Measurements from ENCODE around the gene XIRP2.

DNA sequence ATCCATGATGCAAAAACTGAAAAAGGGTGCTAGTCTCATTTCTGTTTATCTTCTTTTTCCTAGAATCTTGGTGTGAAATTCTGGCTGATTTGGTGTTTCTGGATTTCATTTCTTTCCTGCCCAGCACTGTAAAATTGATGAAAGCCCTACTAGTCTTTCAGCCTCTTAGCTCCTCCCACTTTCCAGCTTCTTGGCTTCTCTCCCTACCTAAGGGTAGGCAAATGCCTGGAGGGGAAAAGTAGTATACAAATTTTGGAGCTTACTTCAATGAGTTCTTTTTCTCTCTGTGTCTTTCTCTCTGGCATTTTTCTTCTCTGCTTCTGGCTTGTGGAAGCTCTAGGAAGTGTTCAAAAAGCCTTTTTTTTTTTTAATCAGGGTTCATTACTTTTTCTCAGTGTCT is 160.5 kb downstream of the XIRP2 start:
- TF ChIP-seq, protein P1, sequence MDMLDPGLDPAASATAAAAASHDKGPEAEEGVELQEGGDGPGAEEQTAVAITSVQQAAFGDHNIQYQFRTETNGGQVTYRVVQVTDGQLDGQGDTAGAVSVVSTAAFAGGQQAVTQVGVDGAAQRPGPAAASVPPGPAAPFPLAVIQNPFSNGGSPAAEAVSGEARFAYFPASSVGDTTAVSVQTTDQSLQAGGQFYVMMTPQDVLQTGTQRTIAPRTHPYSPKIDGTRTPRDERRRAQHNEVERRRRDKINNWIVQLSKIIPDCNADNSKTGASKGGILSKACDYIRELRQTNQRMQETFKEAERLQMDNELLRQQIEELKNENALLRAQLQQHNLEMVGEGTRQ (IDR thresholded peaks at IDR 0.05; ENCODE audit: low read depth, low read length) = no peak
- TF ChIP-seq POLR2A (IDR thresholded peaks at IDR 0.05; ENCODE audit: low read depth, low read length) (no peak), RAD21 (IDR thresholded peaks at IDR 0.05; ENCODE audit: low read length) (no peak), RFX5 (IDR thresholded peaks at IDR 0.05; ENCODE audit: low read depth, low read length) (no peak), RCOR1 (IDR thresholded peaks at IDR 0.05; ENCODE audit: insufficient replicate concordance, low read length) (no peak), CEBPB (IDR thresholded peaks at IDR 0.05; ENCODE audit: low read depth, low read length) (no peak), CHD1 (IDR thresholded peaks at IDR 0.05; ENCODE audit: low read depth, low read length) (no peak), MAFK (IDR thresholded peaks at IDR 0.05; ENCODE audit: low read depth, low read length) (no peak)
- TF ChIP-seq, protein P2, sequence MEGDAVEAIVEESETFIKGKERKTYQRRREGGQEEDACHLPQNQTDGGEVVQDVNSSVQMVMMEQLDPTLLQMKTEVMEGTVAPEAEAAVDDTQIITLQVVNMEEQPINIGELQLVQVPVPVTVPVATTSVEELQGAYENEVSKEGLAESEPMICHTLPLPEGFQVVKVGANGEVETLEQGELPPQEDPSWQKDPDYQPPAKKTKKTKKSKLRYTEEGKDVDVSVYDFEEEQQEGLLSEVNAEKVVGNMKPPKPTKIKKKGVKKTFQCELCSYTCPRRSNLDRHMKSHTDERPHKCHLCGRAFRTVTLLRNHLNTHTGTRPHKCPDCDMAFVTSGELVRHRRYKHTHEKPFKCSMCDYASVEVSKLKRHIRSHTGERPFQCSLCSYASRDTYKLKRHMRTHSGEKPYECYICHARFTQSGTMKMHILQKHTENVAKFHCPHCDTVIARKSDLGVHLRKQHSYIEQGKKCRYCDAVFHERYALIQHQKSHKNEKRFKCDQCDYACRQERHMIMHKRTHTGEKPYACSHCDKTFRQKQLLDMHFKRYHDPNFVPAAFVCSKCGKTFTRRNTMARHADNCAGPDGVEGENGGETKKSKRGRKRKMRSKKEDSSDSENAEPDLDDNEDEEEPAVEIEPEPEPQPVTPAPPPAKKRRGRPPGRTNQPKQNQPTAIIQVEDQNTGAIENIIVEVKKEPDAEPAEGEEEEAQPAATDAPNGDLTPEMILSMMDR (conservative IDR thresholded peaks at IDR 0.05; ENCODE audit: low read depth, low read length) = no peak
